RCC 7860 (cell line): ENCODE measurements around the gene MAN2A2.

Experiments used
- DNase-seq: peaks from one replicate; pipeline ENCODE4 v3.0.0-alpha.2; 2015; ENCODE audit warnings: low spot score
- FAIRE-seq: peaks from 2 replicates; lab custom pipeline; 2012; peaks lifted over from hg19 to GRCh38; lab: Jason Lieb, UNC

The MAN2A2 gene

GRCh38 chr15:90936823-90937222, 33.7 kb downstream of the MAN2A2 start:
- FAIRE-seq: no peak

GRCh38 chr15:90938261-90938660, 35.2 kb downstream of the MAN2A2 start:
- FAIRE-seq (no peak), DNase-seq (no peak)

More at GRCh38 chr15:90936823-90937222, 33.7 kb downstream of the MAN2A2 start:
- no peak for DNase-seq

- no peak for FAIRE-seq
- DNase-seq: no peak
Measured at GRCh38 chr15:90939756-90940155, 36.7 kb downstream of the MAN2A2 start.

DNA sequence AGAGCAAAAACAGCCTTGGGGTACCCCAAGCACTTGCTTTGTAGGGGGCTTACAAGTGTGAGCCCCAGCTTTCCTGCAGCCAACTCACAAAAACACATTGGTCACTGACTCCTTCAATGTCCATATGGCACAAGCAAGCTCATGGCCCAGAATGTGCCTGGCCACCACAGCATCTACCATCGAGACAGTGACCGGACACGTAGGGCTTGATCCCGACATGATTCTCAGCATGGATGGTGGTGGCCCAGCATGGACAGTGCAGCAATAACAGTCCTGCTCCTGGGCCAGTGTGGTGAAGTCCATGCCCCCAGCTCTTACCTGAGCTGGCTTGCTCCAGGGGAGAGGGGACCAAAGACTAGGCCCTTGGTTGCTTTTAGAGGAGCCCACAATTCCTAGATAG, 37.9 kb downstream of the MAN2A2 start:
- FAIRE-seq (no peak), DNase-seq (no peak)

DNA sequence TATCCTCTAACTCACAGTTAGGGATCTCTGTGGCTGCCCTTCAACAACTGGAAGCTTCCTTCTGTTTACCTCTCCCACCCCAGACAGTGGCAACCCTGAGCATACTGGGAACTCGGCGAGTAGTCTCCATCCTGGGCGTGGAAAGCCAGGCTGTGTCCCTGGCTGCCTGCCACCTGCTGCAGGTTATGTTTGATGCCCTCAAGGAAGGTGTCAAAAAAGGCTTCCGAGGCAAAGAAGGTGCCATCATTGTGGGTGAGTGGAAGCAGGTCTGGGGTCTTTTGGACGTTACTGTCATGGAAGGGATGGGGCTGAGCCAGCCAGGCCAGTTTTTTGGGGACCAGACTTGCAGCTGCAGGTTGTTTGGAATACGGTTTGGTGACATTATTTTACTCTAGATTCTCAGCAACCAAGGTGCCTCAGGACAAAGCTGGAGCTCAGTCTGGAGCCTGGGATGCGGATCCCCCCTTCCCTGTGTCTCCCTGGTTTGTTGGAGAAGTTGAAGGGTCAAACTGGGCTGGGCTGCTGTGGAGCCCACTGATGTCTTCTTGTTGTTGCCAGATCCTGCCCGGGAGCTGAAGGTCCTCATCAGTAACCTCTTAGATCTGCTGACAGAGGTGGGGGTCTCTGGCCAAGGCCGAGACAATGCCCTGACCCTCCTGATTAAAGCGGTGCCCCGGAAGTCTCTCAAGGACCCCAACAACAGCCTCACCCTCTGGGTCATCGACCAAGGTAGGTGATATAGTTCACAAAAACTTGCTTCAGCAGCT, 39.4 kb downstream of the MAN2A2 start:
- FAIRE-seq: no peak

DNA sequence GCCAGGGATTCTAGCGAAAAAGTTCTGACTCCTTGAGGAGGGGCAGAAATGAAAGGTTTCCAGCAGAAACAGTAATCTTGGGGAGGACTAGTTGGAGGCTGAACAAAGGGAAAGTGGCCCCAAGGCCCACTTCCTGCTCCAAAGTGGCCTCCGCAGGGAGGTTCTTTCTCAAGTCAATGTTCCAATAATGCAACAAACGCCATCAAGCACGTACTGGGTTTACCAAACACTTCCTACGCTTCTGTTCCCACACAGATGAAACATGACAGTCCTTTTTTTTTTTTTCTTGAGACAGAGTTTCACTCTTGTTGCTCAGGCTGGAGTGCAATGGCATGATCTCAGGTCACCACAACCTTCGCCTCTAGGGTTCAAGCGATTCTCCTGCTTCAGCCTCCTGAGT, 42.0 kb downstream of the MAN2A2 start:
- no peak for DNase-seq
- FAIRE-seq: no peak

More for the DNA sequence above, 39.4 kb downstream of the MAN2A2 start:
- no peak for DNase-seq

DNA sequence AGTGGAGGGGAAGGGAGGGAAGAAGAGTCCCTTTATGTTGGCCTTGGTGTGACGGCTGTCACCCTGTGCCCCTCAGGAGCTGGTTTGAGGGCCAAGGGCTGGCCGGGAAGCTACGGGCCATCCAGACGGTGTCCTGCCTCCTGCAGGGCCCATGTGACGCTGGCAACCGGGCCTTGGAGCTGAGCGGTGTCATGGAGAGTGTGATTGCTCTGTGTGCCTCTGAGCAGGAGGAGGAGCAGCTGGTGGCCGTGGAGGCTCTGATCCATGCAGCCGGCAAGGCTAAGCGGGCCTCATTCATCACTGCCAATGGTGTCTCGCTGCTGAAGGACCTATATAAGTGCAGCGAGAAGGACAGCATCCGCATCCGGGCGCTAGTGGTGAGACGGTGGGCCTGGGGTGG, 43.4 kb downstream of the MAN2A2 start:
- no peak for DNase-seq
- FAIRE-seq: no peak

DNA sequence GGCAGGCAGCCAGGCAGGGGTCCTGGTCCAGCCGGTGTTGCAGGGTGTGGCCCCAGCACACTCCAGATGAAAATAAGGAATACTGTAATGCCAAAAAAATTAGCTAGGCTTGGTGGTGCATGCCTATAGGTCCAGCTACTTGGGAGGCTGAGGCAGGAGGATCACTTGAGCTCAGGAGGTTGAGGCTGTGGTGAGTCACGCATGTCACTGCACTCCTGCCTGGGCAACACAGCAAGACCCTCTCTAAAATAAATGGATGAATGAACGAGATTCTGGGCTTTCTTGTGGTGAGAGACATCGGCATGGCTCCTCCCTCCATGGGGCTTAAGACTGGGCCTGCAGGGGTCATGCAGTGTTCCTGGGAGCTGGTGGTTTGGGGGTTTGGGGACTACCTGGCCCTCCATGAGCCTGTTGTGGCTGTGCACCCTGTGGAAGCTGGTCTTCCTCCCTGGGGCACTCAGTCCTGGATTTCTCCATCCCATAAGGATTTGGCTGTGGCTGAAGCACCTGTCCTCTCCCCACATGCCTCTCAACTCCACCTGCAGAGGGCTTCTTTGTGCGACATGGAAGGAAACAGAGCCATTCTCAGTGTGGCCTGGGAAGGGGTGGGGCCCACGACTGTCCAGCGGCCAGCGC, 44.0 kb downstream of the MAN2A2 start:
- DNase-seq: no peak
- no peak for FAIRE-seq

GRCh38 chr15:90947577-90948357, 44.7 kb downstream of the MAN2A2 start:
- no peak for FAIRE-seq
- no peak for DNase-seq

- no peak for FAIRE-seq
Measured at GRCh38 chr15:90948506-90948905, 45.4 kb downstream of the MAN2A2 start.

GRCh38 chr15:90949979-90950675, 47.0 kb downstream of the MAN2A2 start:
- FAIRE-seq: no peak
- DNase-seq: no peak

More at GRCh38 chr15:90948506-90948905, 45.4 kb downstream of the MAN2A2 start:
- no peak for DNase-seq

GRCh38 chr15:90950676-90951075, 47.6 kb downstream of the MAN2A2 start:
- FAIRE-seq (no peak), DNase-seq (no peak)

- no peak for DNase-seq
- no peak for FAIRE-seq
Measured at GRCh38 chr15:90952901-90953677, 50.0 kb downstream of the MAN2A2 start.

DNA sequence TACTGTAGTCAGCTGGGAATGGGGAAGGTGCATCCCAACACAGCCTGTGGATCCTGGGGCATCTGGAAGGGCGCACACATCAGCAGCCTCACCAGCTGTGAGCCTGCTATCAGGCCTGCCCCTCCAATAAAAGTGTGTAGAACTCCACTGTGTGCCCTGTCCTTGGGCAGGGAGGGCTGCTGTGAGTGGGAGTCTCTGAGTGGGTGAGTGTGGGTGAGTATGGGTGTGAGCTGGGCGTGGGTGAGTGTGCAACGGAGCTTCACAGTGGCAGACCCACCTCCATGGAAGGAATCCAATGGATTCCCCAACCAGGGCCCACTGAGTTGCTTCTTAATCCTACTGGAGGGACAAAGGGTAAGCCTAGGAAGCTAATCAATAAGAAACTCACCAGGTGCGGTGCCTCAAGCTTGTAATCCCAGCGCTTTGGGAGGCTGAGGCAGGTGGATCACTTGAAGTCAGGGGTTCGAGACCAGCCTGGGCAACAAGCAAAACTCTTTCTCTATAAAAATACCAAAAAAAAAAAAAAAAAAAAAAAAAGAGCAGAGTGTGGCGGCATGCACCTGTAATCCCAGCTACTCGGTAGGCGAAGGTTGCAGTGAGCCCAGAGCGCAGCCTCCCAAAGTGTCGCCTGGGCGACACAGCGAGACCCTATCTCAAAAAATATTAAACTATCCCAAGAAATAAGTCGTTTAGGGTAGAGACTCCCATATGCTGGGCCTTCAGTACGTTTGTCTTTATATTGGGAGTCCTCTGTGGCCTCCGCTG, 51.0 kb downstream of the MAN2A2 start:
- DNase-seq: no peak
- FAIRE-seq: no peak

GRCh38 chr15:90954712-90955623, 51.9 kb downstream of the MAN2A2 start, which contains the start of gene RCCD1:
TSS of gene RCCD1 (plus strand) at chr15:90954884. CDS start at chr15:90956735, 1,851 bp downstream.
- peak; percentile 81 for DNase-seq
- no peak for FAIRE-seq

DNA sequence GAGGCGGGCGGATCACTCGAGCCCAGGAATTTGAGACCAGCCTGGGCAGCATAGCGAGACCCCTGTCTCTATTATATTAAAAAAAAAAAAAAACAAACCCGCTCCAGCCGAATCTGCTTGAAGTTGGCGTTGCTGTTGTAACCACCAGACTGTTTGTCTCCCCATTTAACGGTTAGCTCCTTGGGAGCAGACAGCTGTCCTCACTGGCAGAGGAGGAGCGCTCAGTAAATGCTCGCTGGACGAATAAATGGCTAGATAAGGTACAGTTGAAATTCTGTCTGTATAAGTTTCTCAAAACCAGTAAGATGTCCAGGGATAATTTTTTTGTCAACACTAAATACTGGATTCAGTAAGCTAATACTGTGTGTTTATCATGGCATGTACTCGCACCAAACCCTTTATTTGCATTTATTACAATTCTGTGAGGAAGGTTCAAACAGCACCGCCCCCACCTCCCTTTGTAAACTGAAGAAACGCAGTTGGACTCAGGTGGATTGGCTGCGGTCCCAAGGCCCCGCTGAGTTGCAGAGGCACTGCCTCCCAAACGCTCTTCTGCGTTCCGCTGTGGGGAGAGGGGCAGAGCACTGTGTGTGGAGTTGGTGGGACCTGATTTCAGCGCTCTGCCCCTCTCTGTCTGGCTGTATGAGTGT, 52.6 kb downstream of the MAN2A2 start:
- DNase-seq (no peak), FAIRE-seq (no peak)

DNA sequence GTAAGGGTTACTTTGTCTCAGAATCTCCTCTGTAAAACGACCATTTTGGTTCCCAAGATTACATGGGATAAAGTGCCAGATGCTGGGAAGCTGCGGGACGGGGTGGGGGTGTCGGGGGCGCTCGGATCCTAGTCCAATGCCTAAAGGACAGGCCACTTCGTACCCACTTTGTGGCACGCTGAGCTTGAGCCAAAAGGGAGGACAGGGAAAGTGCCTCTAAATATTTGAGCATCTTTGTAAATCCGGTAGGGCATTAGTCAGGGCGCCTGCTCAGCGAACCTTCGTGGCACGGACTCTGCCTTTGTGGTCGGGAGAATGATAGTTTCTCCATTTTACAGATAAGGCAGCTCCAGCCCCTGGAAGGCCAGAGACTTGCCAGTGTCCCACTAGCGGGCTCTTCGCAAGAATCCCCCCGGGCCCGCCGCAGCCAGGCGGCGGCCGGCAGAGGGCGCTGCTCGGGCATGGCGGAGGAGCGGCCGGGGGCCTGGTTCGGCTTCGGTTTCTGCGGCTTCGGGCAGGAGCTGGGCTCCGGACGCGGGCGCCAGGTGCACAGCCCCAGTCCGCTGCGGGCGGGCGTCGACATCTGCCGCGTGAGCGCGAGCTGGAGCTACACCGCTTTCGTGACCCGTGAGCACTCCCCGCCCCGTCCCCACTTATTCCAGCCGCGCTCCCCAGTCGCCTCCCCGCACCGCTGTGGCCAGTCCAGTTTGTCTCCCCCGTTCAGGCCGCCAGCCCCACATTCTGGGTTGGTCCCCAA, 53.4 kb downstream of the MAN2A2 start:
- DNase-seq (peak; percentile 35), FAIRE-seq (no peak)
